NCI-H345 treated with DMSO at 0.1 percent for 48 hours (cell line): ENCODE results near the gene COX6B2.
"Not testable (repeated sequence)": the region's sequence is repeated elsewhere in the genome, so short reads cannot be mapped to it uniquely, and the experiment has no call there.

Source experiments
- DNase-seq: peaks from one replicate; lab custom pipeline; 2025; ENCODE audit not compliant: unreplicated experiment; lab: John Stamatoyannopoulos, UW

The COX6B2 gene

DNA sequence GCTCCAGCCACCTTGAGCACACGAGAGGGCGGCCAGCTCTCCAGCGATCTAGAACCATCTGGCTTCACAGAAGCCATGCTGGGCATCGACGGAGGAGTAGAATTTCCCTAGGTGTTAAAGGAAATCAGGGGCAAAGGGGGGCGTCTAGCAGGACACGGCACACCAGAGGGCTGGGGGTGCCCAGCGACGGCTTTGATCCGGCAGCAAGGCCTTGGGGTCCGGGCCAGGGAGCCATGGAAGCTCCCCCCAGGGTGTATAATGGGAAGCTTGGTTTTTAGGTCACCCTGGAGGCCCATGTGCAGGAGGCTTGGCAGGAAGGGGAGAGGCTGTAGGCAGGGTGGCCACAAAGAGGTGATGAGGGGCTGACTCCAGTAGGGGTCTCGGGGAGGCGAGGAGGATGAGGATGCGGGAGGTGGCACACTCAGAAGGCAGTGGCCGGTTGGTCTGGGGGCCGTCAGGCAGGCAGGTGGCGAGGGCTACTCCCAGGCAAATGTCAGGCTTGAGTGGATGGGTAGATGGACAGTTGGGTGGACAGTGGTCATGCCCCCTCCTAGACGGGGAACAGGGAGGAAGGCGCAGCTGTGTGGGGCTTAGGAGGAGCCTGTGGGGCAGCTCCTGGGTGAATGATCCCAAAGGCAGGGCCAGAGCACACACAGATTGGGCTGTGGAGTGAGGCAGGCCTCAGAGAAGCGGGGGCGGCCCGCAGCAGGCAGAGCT lies 9.3 kb downstream of the COX6B2 start:
- no peak for DNase-seq

DNA sequence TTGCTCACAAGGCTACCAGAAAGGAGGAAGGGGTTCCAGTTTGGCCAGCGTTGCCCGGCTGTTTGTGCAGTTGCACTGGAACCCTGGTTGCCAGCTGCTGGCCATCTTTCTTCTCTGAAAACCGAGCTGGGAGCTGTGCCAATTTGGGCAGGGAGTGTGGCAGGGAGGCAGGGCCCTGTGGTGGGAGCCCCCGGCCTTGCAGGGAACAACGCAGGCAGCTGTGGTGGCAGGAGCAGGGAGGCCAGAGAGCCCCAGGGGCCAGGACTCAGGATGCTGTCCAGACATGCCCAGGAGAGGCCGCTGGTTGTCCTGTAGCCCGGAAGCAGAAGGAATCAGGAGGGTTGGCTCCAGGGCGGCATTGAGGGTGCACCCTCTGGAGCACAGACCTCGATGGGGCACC lies 10.1 kb downstream of the COX6B2 start:
- peak; percentile 18 for DNase-seq

DNA sequence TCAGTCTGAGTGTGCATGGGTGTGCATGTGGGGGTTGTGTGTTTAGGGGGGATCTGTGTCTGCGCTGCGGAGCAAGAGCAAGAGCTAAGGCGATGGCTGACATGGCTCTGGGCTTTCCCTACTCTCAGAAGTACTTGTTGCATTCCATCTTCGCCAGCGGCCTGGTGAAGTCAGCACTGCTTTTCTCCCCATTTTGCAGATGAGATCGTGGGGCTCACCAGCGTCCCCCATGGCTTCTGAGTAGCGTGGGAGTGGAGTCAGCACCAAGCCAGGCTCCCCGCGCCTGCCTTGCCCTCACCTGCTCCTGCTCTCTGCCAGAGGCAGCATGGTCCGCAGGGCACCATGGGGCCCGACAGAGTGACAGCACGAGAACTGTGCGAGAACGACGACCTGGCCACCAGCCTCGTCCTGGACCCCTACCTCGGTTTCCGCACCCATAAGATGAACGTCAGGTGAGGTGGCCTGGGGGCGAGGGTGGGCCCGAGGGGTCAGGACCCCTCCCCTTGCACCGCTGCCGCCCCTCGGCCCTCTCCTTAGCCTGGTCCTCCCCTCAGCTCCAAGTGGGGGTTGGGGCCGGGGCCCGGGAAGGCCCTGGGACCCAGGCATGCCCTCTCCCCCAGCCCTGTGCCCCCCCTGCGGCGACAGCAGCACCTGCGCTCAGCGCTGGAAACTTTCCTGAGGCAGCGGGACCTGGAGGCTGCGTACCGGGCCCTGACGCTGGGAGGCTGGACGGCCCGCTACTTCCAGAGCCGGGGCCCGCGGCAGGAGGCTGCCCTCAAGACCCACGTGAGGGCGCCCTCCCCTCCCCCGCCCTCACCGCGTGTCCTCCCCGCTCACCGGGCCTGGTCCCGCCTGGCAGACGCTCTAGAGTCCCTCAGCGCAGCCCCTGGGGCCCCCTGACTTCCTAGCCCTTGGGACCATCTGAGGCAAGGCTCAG lies 12.7 kb downstream of the COX6B2 start:
- no peak for DNase-seq

DNA sequence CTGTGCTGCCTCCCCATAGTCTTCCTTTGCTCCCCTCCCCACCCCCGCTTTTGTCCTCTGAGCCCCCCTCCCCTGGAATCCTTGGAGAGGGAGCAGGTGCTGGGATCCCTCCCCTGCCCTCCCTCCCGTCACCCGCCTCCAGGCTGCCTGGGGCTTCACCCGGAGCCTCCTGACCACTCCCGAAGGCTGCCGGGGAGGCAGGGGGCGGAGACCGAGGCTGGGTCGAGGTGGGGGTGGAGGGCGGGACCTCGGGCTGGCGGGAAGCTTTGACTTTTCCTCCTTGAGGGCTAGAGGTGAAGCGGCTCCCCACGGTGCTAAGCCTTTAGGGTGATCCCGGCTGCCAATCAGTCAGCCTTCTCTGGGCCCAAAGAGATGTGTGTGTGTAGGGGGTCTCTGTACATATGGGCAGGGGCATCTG lies 13.3 kb downstream of the COX6B2 start:
- DNase-seq: peak; percentile 51

DNA sequence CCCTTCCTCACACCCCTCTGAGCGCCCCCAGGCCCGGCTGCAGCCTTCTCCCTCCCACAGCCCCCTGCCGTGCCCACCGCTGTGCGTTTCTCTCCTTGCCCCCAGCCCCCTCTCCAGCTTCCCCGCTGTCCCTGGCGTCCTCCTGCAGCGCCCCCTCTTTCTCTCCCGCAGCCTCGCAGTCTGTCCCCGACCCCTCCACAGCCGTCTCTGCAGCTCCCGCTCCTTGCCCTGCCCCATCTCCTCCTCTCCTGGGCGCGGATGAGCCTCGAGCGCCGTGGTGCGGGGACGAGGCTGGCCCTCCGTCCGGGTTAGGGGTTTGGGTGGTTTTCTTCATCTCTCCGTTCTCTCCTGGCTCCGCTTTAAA lies 13.8 kb downstream of the COX6B2 start:
- DNase-seq: no peak

DNA sequence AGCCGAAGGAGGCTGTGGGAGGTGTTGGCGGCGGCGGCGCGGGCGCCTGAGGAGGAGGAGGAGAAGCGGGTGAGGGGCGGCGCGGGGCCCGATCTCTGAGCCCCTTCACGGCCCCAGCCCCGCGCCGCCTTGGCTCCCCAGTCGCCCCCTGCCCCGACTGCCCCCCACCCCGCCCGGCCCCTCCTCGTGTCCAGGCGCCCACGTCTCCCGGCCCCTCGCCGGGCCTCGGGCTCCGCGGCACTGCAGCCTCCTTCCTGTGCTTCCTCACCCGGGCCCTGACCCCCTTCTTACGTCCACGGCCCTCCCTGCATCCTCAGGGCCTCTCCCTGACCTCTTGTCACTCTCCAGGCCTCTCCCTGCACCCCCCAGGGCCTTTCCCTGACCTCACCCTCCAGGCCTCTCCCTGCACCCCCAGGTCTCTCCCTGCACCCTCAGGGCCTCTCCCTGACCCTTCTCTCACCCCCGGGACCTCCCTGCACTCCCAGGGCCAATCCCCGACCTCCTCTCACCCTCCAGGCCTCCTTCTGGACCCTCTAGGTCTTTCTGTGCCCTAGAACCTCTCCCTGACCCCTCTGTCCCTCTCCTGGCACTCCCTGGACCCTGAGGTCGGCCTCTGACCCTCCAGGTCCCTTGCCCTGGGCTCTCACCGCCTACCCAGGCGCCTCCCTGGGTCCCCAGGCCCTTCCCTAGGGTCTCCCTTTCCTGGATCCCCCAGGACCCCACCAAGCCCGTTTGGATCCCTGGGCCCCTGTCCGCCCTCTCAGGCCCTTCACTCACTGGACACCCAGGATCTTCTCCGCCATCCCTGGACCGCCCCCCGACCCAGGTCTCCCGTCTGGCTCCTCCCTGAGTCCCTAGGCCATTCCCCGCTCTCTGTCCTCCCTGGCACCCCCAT lies 14.4 kb downstream of the COX6B2 start:
- DNase-seq: no peak

DNA sequence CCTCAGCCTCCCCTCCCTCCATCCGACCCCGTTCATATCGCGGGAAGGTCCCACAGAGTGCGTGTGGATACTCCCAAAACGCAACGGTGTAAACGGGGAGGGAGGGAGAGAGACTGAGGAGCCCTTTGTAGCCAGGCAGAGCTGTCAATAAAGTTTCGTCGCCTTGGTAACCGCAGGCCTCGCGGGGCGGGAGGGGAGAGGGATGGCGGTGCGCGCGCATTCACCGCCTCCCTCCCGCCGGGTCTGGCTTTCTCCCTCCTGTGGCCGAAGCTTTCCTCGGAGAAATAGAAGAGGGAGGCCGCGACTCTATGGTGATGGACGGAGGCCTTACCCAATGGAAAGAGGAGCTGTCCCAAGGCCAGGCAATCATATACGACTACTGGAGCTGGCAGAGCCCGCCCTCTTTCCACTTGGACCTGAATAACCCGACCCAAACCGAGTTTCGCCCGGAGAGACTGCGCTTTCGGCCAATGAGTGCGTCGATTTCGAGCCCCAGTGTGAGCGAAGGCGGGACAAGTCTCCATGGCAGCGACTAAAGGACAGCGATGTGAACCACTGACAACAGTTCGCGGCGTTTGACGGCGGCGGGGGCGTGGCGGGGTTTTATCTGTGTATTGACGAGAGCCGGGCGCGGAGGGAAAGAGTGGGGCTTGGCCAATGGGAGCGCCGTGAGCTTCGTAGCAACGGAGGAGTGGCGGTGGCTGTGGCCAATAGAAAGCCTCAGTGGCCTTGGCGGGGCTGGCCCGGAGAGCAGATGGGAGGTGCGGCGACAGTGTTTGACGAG lies 15.2 kb downstream of the COX6B2 start, which contains the start of gene KMT5C:
KMT5C (plus strand) TSS at position 772 of the 784 bp plus-strand sequence. CDS start 2,061 bp downstream, outside the sequence.
- DNase-seq: peak; percentile 100

DNA sequence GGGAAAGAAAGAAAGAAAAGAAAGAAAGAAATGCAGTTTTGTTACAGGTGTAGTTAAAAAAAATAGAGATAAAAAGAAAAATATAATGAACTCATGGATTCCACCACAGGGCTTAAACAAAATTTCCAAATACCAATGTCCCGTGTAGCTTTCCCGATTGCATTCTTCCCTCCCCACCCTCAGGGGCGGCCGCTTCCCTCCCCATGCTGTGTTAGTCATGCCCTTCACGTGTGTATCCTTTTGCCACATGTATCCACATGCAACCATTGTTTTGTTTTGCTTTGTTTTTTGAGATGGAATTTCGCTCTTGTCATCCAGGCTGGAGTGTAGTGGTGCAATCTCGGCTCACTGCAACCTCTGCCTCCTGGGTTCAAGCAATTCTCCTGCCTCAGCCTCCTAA lies 18.4 kb downstream of the COX6B2 start:
- DNase-seq: no peak

DNA sequence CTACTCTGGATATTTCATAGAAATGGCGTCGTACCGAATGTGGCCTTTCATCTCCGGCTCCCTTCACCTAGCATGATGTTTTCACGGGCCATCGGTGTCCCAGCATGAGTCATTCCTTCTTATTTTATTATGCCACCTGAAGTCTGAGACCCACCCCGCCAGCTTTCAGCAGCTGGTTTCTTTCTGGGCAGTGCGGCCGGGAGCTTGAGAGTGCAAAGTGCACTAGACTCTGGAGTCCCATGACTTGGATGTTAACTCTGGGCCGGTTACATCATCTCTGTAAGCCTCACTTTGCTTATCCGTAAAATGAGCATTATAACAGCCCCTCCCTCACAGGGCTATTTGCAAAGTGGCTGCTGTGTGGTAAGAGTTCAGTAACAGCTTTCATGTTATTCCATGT lies 20.6 kb downstream of the COX6B2 start:
- DNase-seq: no peak

DNA sequence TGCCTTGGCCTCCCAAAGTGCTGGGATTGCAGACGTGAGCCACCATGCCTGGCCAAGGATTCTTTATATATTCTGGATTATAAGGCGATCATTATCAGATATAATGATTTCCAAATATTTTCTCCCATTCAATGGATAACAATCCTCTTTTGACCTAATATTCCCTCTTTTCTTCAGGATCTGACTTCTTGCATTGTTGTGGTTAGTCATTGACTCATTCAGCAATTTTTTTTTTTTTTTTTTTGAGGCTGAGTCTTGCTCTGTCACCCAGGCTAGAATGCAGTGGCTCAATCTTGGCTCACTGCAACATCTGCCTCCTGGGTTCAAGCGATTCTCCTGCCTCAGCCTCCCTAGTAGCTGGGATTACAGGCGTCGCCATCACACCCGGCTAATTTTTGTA lies 24.7 kb downstream of the COX6B2 start:
- DNase-seq: not testable (repeated sequence)

DNA sequence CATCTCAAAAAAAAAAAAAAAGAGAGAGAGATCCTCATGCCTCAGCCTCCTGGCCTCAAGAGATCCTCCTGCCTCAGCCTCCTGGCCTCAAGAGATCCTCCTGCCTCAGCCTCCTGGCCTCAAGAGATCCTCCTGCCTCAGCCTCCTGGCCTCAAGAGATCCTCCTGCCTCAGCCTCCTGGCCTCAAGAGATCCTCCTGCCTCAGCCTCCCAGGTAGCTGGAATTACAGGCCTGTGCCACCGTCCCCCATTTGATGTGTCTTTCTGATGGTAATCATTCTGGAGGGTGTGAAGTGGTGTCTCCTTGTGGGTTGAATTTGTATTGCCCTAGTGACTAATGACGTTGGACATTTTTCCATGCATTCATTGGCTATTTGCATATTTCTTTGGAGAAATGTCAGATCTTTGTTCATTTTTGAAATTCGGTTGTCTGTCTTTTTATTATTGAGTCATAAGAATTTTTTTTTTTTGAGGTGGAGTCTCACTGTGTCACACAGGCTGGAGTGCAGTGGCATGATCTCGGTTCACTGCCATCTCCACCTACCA lies 25.7 kb downstream of the COX6B2 start:
- DNase-seq: not testable (repeated sequence)

DNA sequence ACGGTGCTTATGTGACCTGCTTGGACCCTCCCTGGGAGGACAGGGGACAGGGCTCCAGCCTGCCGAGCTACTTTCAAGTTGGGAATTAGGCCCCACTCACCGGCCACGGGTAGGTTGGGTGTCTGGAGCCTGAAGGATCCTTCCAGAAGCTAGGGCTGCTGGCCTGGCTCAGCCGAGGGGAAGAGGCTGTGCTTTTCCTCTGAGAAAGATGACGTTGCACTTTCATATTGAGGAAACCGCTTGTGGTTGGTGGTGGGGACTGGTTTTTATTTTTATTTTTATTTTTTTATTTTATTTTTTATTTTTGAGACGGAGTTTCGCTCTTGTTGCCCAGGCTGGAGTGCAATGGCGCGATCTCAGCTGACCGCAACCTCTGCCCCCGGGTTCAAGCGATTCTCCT lies 29.3 kb downstream of the COX6B2 start, which contains the start of gene TMEM150B:
TMEM150B (minus strand) TSS at position 170 of the 400 bp plus-strand sequence. CDS start 4,305 bp downstream, outside the sequence.
- no peak for DNase-seq

DNA sequence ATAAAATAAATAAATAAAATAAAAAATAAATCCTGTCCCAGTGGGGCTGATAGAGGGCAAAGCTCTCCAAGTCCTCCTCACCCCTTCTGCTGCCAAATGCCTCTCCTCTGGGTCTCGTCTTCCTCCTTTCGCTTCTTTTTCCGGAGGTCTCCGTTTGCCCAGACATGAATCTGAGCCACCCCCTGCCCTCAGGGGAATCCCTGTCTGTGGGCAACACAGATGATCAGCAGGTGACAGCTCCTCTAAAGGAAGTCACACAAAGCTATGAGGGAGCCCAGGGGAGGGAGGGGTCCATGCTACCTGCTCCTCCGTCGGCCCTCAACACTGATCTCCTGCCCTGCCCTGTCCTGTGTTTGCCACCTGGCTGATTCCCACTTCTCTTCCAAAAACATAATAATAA lies 29.9 kb downstream of the COX6B2 start:
- no peak for DNase-seq

DNA sequence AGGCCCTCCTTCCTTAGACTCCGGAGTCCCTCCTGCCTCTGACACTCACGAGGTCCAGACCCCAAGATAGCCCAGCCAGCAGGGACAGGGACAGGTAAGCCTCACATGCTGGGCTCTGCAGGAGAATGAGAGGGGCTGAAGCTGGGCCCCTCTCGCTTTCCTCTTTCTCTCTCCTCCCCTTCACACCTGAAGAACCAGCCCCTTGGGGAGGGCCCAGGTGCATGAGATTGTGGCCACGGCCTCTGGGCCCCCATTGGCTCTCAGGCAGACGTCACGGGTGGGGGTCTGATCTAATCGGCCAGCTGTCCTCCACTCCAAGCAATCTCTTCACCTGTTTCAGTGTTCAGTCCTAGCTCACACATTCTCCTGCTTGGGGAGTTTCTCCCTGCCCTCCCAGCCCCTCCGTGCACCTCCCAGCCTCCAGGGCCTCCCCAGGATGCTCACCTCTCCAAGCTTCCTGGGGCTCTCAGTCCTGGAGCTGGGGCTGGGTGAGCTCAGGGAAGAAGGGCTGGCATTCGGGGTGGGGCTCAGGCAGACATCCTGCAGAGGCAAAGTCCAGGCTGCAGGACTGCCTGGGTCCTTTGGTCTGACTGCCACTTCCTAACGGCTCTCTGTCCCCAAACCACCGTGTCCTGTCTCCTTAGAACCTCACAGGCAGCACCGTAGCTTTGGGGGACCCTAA lies 32.2 kb downstream of the COX6B2 start:
- no peak for DNase-seq

DNA sequence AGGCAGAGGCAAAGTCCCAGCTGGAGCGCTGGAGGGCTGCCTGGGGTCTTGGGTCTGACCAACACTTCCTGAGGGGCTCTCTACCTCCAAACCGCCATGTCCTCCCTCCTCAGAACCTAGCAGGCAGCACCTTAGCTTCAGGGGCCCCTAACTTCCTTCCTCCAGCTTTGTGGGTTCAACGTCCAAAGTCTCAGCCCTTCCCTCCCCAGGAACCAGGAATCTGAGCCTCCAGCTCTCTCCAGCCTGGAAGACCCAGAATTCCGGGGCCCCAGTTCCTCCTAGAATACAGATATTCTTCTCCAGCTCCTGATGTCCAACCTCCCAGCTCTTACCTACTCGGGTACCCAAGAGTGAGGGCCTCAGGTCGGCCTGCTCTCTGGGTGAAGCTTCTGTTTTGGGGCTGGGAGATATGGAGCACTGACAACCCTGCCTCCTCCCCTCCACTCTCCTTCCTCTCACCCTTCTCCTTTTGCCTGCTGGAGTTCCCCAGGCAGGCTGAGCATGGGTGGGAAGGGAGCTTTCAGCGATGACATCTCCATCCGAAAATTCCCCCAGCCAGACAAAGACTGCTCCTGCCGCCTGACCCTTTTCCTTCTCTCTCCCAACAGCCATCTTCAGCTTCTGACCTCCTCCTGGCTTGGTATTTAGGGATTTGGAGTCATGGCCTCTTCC lies 32.9 kb downstream of the COX6B2 start:
- no peak for DNase-seq

DNA sequence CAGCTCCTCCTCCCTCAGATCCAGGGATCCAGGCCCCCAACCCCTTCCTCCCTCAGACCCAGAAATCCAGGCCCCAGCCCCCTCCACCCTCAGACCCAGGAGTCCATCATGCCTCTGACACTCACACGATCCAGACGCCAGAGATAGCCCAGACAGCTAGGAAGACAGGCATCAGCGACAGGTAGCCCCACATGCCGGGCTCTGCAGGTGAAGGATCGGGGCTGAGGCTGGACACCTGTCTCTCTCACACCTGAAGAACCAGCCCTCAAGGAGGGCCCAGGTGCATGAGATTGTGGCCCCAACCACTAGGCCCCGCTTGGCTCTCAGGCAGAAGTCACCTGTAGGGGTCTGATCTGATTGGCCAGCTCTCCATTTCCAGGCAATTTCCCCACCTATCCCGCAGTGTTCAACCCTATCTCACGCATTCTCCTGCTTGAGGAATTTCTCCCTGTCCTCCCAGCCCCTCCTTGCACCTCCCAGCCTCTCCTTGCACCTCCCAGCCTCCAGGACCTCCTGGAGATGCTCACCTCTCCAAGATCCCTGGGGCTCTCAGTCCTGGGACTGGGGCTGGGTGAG lies 33.6 kb downstream of the COX6B2 start:
- DNase-seq: no peak

DNA sequence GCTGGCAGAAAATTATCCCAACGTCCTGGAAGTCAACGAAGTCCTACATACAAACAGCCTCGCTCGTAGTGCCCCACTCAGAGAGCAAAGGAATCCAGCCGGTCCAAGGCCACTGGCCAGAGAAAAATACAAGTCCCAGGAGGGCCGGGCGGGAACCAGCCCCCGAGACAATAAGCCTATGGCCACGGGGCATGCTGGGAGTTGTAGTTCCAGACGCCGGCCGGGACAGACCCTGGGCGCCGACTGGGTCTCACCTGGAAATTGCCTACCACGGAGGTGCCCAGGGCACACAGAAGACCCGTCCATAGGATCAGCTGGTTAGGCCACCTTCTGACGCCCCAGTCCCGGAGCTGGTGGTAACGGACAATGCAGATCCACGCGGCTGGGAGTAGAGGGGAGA lies 34.7 kb downstream of the COX6B2 start:
- no peak for DNase-seq

DNA sequence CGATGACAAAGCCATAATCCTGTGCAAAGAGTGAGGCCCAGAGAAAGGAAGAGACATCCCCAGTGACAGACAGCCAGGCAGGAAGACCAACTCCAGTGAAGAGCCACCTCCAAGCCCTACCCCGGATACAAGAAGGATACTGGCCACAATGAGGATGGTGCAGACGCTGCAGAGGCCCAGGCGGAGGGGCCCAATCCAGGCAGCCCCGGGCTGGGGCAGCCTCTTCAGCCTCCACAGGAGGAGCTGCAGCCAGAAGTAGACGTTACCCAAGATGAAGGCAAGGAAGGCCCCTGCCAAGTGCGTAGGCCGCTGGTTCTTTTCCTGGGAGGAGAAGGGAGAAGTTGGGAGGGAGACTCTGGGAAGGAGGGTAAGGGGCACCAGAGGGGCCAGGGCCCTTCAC lies 37.9 kb downstream of the COX6B2 start:
- no peak for DNase-seq
